Ishikawa (cell line): ENCODE measurements around the gene FLAD1.
A peak's percentile ranks its signal among the peaks of the same experiment; 100 is the strongest.

Source experiments
- CEBPB ChIP-seq: IDR thresholded peaks from 2 replicates; pipeline ENCODE4 v1.6.1; 2012
- CREB1 ChIP-seq: IDR thresholded peaks from 2 replicates; pipeline ENCODE4 v1.6.1; 2012; ENCODE audit warnings: low read depth
- EP300 ChIP-seq: IDR thresholded peaks from 2 replicates; pipeline ENCODE4 v1.6.1; 2012; ENCODE audit warnings: borderline replicate concordance
- MAX ChIP-seq: IDR thresholded peaks from 2 replicates; pipeline ENCODE4 v1.6.1; 2012
- NFIC ChIP-seq: IDR thresholded peaks from 2 replicates; pipeline ENCODE4 v1.6.1; 2012
- REST ChIP-seq: IDR thresholded peaks from 2 replicates; pipeline ENCODE4 v1.6.1; 2012; ENCODE audit warnings: low read depth, mild to moderate bottlenecking
- TCF12 ChIP-seq: IDR thresholded peaks from 2 replicates; pipeline ENCODE4 v1.6.1; 2012; ENCODE audit warnings: low read depth
- TEAD4 ChIP-seq: IDR thresholded peaks from 2 replicates; pipeline ENCODE4 v1.6.1; 2012
- USF1 ChIP-seq: IDR thresholded peaks from 2 replicates; pipeline ENCODE4 v1.6.1; 2012
- YY1 ChIP-seq: IDR thresholded peaks from 2 replicates; pipeline ENCODE4 v1.6.1; 2012; ENCODE audit warnings: low read depth

- TF ChIP-seq EP300 (peak; percentile 33; the same call in 1 of the 2 replicates), REST (no peak), YY1 (peak; percentile 78), NFIC (no peak), USF1 (peak; percentile 29; the same call in 1 of the 2 replicates), CEBPB (no peak), CREB1 (no peak), TCF12 (peak; percentile 73; the same call in 1 of the 2 replicates), TEAD4 (peak; percentile 29), MAX (peak; percentile 67; the same call in 1 of the 2 replicates)
Observed at GRCh38 chr1:155017041-155017945, 34.1 kb downstream of the FLAD1 start.
